SK-N-SH (cell line): Measurements from ENCODE around the gene WDR31. TPM values are rescaled to one million over a fixed set of nuclear protein-coding genes. Genes with fewer than 3 reads are reported as not detected.
"Not testable (repeated sequence)": the region's sequence is repeated elsewhere in the genome, so short reads cannot be mapped to it uniquely, and the experiment has no call there.

Source experiments
- CTCF ChIA-PET: fragments of 300-600, 350-600 bp; formaldehyde crosslinking; extraction: SDS; loops from one replicate; lab custom pipeline; 2021; lab: Yijun Ruan, JAX
- POLR2A ChIA-PET: fragments of 350-600 bp; sonication (Branson Sonifier 250); formaldehyde crosslinking; extraction: SDS; loops from one replicate; lab custom pipeline; 2020; ENCODE audit warnings: antibody characterized with exemption, inconsistent platforms; lab: Yijun Ruan, JAX
- DNase-seq: peaks from one replicate; pipeline ENCODE4 v3.0.0; 2012
- H2AFZ ChIP-seq: fragments of 200-600 bp; sonication (generic); 2 replicates; pipeline ENCODE4 v1.8.1; 2016; ENCODE audit warnings: antibody characterized with exemption, mild to moderate bottlenecking, low read depth
- H3F3A ChIP-seq: fragments of 200-600 bp; sonication (generic); replicated peaks from 2 replicates; pipeline ENCODE3; 2016; ENCODE audit warnings: antibody characterized with exemption, mild to moderate bottlenecking; ENCODE audit not compliant: insufficient read depth
- H3K27ac ChIP-seq, 2 experiments: fragments of 200-500 bp in 1 of 2; fragments of 200-600 bp in 1 of 2; sonication (Bioruptor generic) in 1 of 2; sonication (generic), shearing (Covaris generic) in 1 of 2; 2 replicates each; pipeline versions ENCODE4 v1.5.1 to v1.6.1; 2014 to 2016; ENCODE audit warnings: low read depth in 2 of 2, inconsistent platforms in 1 of 2, low read length in 1 of 2, mild to moderate bottlenecking in 1 of 2, mixed read lengths in 1 of 2
- H3K27me3 ChIP-seq: fragments of 200-600 bp; sonication (generic), shearing (Covaris generic); 2 replicates; pipeline ENCODE4 v1.6.1; 2016; ENCODE audit warnings: mixed run types; ENCODE audit not compliant: insufficient read depth
- H3K36me3 ChIP-seq, 2 experiments: fragments of 200-500 bp in 1 of 2; fragments of 200-600 bp in 1 of 2; sonication (Bioruptor generic) in 1 of 2; sonication (generic) in 1 of 2; replicated peaks in 1 of 2; 2 replicates each; pipeline versions ENCODE3 to v1.5.1; 2014 to 2016; ENCODE audit warnings: low read length in 1 of 2, mild to moderate bottlenecking in 1 of 2; ENCODE audit not compliant: insufficient read depth in 2 of 2, control insufficient read depth in 1 of 2
- H3K4me1 ChIP-seq, 2 experiments: fragments of 200-500 bp in 1 of 2; fragments of 200-600 bp in 1 of 2; sonication (Bioruptor generic) in 1 of 2; sonication (generic), shearing (Covaris generic) in 1 of 2; 2 replicates each; pipeline versions ENCODE4 v1.5.1 to v1.6.1; 2014 to 2016; ENCODE audit warnings: low read depth in 1 of 2, low read length in 1 of 2, mixed run types in 1 of 2; ENCODE audit not compliant: insufficient read depth in 2 of 2, control insufficient read depth in 1 of 2
- H3K4me2 ChIP-seq: fragments of 200-600 bp; sonication (generic), shearing (Covaris generic); 2 replicates; pipeline ENCODE4 v1.6.1; 2017; ENCODE audit warnings: mixed run types
- H3K4me3 ChIP-seq, 2 experiments: fragments of 200-500 bp in 1 of 2; fragments of 200-600 bp in 1 of 2; sonication (Bioruptor generic) in 1 of 2; sonication (generic), shearing (Covaris generic) in 1 of 2; 2 replicates each; pipeline versions ENCODE4 v1.5.1 to v1.8.1; 2014 to 2016; ENCODE audit warnings: low read depth in 2 of 2, inconsistent platforms in 1 of 2, low read length in 1 of 2, mild to moderate bottlenecking in 1 of 2, mixed read lengths in 1 of 2, moderate library complexity in 1 of 2
- H3K79me2 ChIP-seq: fragments of 200-600 bp; sonication (generic); 2 replicates; pipeline ENCODE4 v1.8.1; 2017; ENCODE audit warnings: mild to moderate bottlenecking; ENCODE audit not compliant: insufficient read depth
- H3K9ac ChIP-seq: fragments of 200-600 bp; sonication (generic); 2 replicates; pipeline ENCODE4 v1.6.1; 2017; ENCODE audit warnings: mixed run types
- H3K9me2 ChIP-seq: fragments of 200-600 bp; sonication (generic); 2 replicates; pipeline ENCODE4 v1.6.1; 2017; ENCODE audit warnings: mixed run types
- H3K9me3 ChIP-seq: fragments of 200-600 bp; sonication (generic); 2 replicates; pipeline ENCODE4 v1.6.1; 2017; ENCODE audit warnings: mixed run types, mild to moderate bottlenecking, moderate library complexity
- H4K20me1 ChIP-seq: fragments of 200-600 bp; sonication (generic); 2 replicates; pipeline ENCODE4 v1.6.1; 2017; ENCODE audit warnings: mild to moderate bottlenecking, mixed run types; ENCODE audit not compliant: insufficient read depth
- CTCF ChIP-seq: fragments of 200-600 bp; sonication (generic); IDR thresholded peaks from 2 replicates; pipeline ENCODE4 v1.6.1; 2017; ENCODE audit warnings: antibody characterized with exemption, mild to moderate bottlenecking, moderate library complexity
- FOSL2 ChIP-seq: IDR thresholded peaks from 2 replicates; pipeline ENCODE4 v1.4.0; 2012; ENCODE audit warnings: low read depth, mild to moderate bottlenecking, moderate library complexity, borderline replicate concordance
- FOXJ3 ChIP-seq: sonication (generic); formaldehyde crosslinking; IDR thresholded peaks from 2 replicates; pipeline ENCODE4 v1.5.1; 2020; ENCODE audit warnings: mild to moderate bottlenecking, missing genetic modification reagents
- GABPA ChIP-seq: IDR thresholded peaks from 2 replicates; pipeline ENCODE4 v1.4.0; 2012; ENCODE audit warnings: low read depth, mild to moderate bottlenecking
- MEF2A ChIP-seq: IDR thresholded peaks from 2 replicates; pipeline ENCODE4 v1.4.0; 2012; ENCODE audit warnings: low read depth, borderline replicate concordance
- NRF1 ChIP-seq: IDR thresholded peaks from 2 replicates; pipeline ENCODE4 v1.6.1; 2012; ENCODE audit warnings: low read depth, mild to moderate bottlenecking, low read length
- POLR2AphosphoS5 ChIP-seq: IDR thresholded peaks from 2 replicates; pipeline ENCODE4 v1.6.1; 2012; ENCODE audit warnings: low read depth, low read length
- TEAD4 ChIP-seq: IDR thresholded peaks from 2 replicates; pipeline ENCODE4 v1.4.0; 2012; ENCODE audit warnings: mild to moderate bottlenecking, borderline replicate concordance; ENCODE audit not compliant: insufficient read depth
- USF2 ChIP-seq: fragments of 150-350 bp; IDR thresholded peaks from 2 replicates; pipeline ENCODE4 v1.6.1; 2017; ENCODE audit warnings: antibody characterized with exemption, low read length, low read depth, borderline replicate concordance
- YY1 ChIP-seq: IDR thresholded peaks from 2 replicates; pipeline ENCODE4 v1.4.0; 2012; ENCODE audit warnings: low read depth, mild to moderate bottlenecking
- ZBTB33 ChIP-seq: IDR thresholded peaks from 2 replicates; pipeline ENCODE4 v1.4.0; 2012; ENCODE audit warnings: low read depth, borderline replicate concordance
- WGBS: methylation state at CpG from one replicate; pipeline ENCODE4 v1.1.6; 2017; ENCODE audit warnings: low lambda C conversion rate; 5-methylcytosine and 5-hydroxymethylcytosine counted together
- polyA plus RNA-seq, 3 experiments: library from polyadenylated mRNA; depleted of rRNA; stranded (reverse); fragments of >200 nt; gene quantifications; 2 replicates each; pipeline ENCODE4 v1.2.3, GENCODE V29; 2012

The WDR31 gene
- polyA plus RNA-seq, 1 of the 3 experiments (the other 2 are of a cell fraction), result 0.74 TPM

- TF ChIP-seq POLR2AphosphoS5, result no peak
- TF ChIP-seq FOSL2, result no peak
- TF ChIP-seq CTCF, result no peak
Observed at GRCh38 chr9:113369855-113370140, 29.7 kb upstream of the WDR31 start (continued).

- no peaks in the 10 kb centered on the region for H3K9me3 ChIP-seq
- H3K79me2 ChIP-seq, result no peaks in the 10 kb centered on the region
- H4K20me1 ChIP-seq, result no peaks in the 10 kb centered on the region
- no peak overlapping the region for H2AFZ ChIP-seq
- TF ChIP-seq YY1, result no peak
- TF ChIP-seq, all 33 proteins: peak for 0
- Histone ChIP-seq H3K9ac (no peak overlapping the region), H3K9me2 (no peaks in the 10 kb centered on the region), H3K4me2 (no peak overlapping the region), H3K4me3 (no peak overlapping the region), H3K27ac (no peak overlapping the region), H3K36me3 (peaks cover 0 to 14% of the 10 kb centered on the region in 2 experiments), H3K4me1 (no peaks in the 10 kb centered on the region; a peak in 1 of 4 replicates), H3F3A (no peaks in the 10 kb centered on the region), H3K27me3 (no peaks in the 10 kb centered on the region)
- 74% methylated on average over 13 of the region's 13 CpGs for WGBS
- DNase-seq, result no peak
- CTCF ChIA-PET, result no interaction called here
- POLR2A ChIA-PET, result no interaction called here
Observed at GRCh38 chr9:113368982-113369854, 29.1 kb upstream of the WDR31 start.

GRCh38 chr9:113368348-113368981, 28.4 kb upstream of the WDR31 start:
- H3K4me3 ChIP-seq, result no peak overlapping the region
- TF ChIP-seq GABPA (no peak), FOSL2 (no peak), USF2 (no peak), NRF1 (no peak), ZBTB33 (no peak), TEAD4 (no peak), FOXJ3 (CRISPR knock-in tag) (no peak), MEF2A (no peak)
- TF ChIP-seq, all 33 proteins: peak for 0
- no peaks in the 10 kb centered on the region for H3K9me2 ChIP-seq
- no peaks in the 10 kb centered on the region for H3K27me3 ChIP-seq
- H3K4me1 ChIP-seq, result no peaks in the 10 kb centered on the region; a peak in 1 of 4 replicates
- ChIA-PET POLR2A (no interaction called here), CTCF (interaction anchor here (1.7 kb wide), 1 partner anchor 93 kb away, joined by 4 read pairs; the partner anchor contains the start of genes CDC26 and PRPF4)
- no peak overlapping the region for H3K9ac ChIP-seq
- H4K20me1 ChIP-seq, result no peaks in the 10 kb centered on the region
- H3K9me3 ChIP-seq, result no peaks in the 10 kb centered on the region
- H3K79me2 ChIP-seq, result no peaks in the 10 kb centered on the region
- H2AFZ ChIP-seq, result no peak overlapping the region
- peaks cover 0 to 7% of the 10 kb centered on the region in 2 experiments for H3K36me3 ChIP-seq
- H3F3A ChIP-seq, result no peaks in the 10 kb centered on the region
- WGBS, result 77% methylated on average over 5 of the region's 5 CpGs
- H3K4me2 ChIP-seq, result no peak overlapping the region
- no peak overlapping the region for H3K27ac ChIP-seq
- DNase-seq, result no peak

- H3K9ac ChIP-seq, POLR2A ChIA-PET, H3K4me1 ChIP-seq, H3F3A ChIP-seq, H3K27me3 ChIP-seq, H2AFZ ChIP-seq, CTCF ChIA-PET, H3K36me3 ChIP-seq, H3K4me2 ChIP-seq, H3K9me3 ChIP-seq, H3K4me3 ChIP-seq, H3K79me2 ChIP-seq, H3K27ac ChIP-seq, H4K20me1 ChIP-seq, DNase-seq, H3K9me2 ChIP-seq: not testable (repeated sequence)
- 88% methylated on average over 3 of the region's 3 CpGs for WGBS
Observed at GRCh38 chr9:113365652-113366051, 25.6 kb upstream of the WDR31 start.
